Keratinocyte (primary cell): Measurements from ENCODE around the gene SMYD3.

Experiments
- CTCF ChIP-seq, 3 experiments: IDR thresholded peaks in 1 of 3; conservative IDR thresholded peaks in 1 of 3; optimal IDR thresholded peaks in 1 of 3; 2 replicates in 2 of 3; 3 replicates in 1 of 3; pipeline versions ENCODE3 to v1.5.1; 2011; ENCODE audit warnings: low read length in 3 of 3, mild to moderate bottlenecking in 3 of 3, moderate library complexity in 2 of 3, control low read depth in 1 of 3, inconsistent platforms in 1 of 3; ENCODE audit not compliant: insufficient read depth in 2 of 3; ENCODE audit errors: extremely low read depth in 1 of 3
- EZH2 ChIP-seq: IDR thresholded peaks from one replicate; pipeline ENCODE4 v1.6.1; 2012; ENCODE audit warnings: inconsistent platforms, mild to moderate bottlenecking, low read length, moderate library complexity

GRCh38 chr1:246532519-246532918 is 25.4 kb upstream of the SMYD3 start:
- TF ChIP-seq CTCF (optimal IDR thresholded peaks at IDR 0.05 in 1 of 3, IDR thresholded peaks at IDR 0.05 in 1 of 3, conservative IDR thresholded peaks at IDR 0.05 in 1 of 3; ENCODE audit: extremely low read depth in 1 of 3, insufficient read depth in 2 of 3, low read length in 3 of 3) (no peak), EZH2 (no peak)
